ENCODE data around the gene CCDC177. TPM values are rescaled to one million over a fixed set of nuclear protein-coding genes. Genes with fewer than 3 reads are reported as not detected.

CCDC177 gene
- total RNA-seq, 1 experiment from 2014 or later, result not detected

- Histone ChIP-seq H3K79me2 (ENCODE audit: low read depth) (no peaks in the 10 kb centered on the region), H3K4me1 (replicated peaks; ENCODE audit: insufficient read depth) (peaks cover 7% of the 10 kb centered on the region; the same call in 1 of the 2 replicates), H3K9me3 (ENCODE audit: insufficient read depth, low read depth) (no peaks in the 10 kb centered on the region), H3K4me2 (no peak overlapping the region), H3F3A (ENCODE audit: insufficient read depth, low read depth) (peaks cover 6% of the 10 kb centered on the region; the same call in 1 of the 2 replicates), H2AFZ (no peak overlapping the region), H3K36me3 (ENCODE audit: low read depth) (no peaks in the 10 kb centered on the region), H3K27ac (no peak overlapping the region), H3K9me2 (ENCODE audit: insufficient read depth) (no peaks in the 10 kb centered on the region), H3K4me3 (no peak overlapping the region), H4K20me1 (ENCODE audit: insufficient read depth) (no peaks in the 10 kb centered on the region), H3K27me3 (ENCODE audit: insufficient read depth, low read depth) (peaks cover 42% of the 10 kb centered on the region)
- POLR2A ChIA-PET (ENCODE audit: unreplicated experiment), result no interaction called here
- intact Hi-C loops (cut with micrococcal nuclease; ENCODE audit: unreplicated experiment), result loop anchor here (5.0 kb wide), 1 partner anchor 99 kb away; no protein-coding TSS in a partner anchor
- TF ChIP-seq, protein P1, sequence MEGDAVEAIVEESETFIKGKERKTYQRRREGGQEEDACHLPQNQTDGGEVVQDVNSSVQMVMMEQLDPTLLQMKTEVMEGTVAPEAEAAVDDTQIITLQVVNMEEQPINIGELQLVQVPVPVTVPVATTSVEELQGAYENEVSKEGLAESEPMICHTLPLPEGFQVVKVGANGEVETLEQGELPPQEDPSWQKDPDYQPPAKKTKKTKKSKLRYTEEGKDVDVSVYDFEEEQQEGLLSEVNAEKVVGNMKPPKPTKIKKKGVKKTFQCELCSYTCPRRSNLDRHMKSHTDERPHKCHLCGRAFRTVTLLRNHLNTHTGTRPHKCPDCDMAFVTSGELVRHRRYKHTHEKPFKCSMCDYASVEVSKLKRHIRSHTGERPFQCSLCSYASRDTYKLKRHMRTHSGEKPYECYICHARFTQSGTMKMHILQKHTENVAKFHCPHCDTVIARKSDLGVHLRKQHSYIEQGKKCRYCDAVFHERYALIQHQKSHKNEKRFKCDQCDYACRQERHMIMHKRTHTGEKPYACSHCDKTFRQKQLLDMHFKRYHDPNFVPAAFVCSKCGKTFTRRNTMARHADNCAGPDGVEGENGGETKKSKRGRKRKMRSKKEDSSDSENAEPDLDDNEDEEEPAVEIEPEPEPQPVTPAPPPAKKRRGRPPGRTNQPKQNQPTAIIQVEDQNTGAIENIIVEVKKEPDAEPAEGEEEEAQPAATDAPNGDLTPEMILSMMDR (conservative IDR thresholded peaks at IDR 0.05), result no peak
- no peak for TF ChIP-seq EZH2 (IDR thresholded peaks at IDR 0.05; ENCODE audit: low read depth)
- CTCF ChIA-PET, result no interaction called here
- BruUV-seq (replicated peaks), result no TSS peak
- DNase-seq, result no peak
Measured at GRCh38 chr14:69571449-69572029, 3.1 kb downstream of the CCDC177 start.

- H3K27me3 ChIP-seq (ENCODE audit: insufficient read depth, low read depth), result peaks cover 48% of the 10 kb centered on the region
- POLR2A ChIA-PET (ENCODE audit: unreplicated experiment), result interaction anchor here (0.6 kb wide), 1 partner anchor 164 kb away, joined by 5 read pairs; no protein-coding TSS in a partner anchor
- DNase-seq, result no peak
- H2AFZ ChIP-seq, result no peak overlapping the region
- no peaks in the 10 kb centered on the region for H3K9me2 ChIP-seq (ENCODE audit: insufficient read depth)
- peaks cover 6% of the 10 kb centered on the region; the same call in 1 of the 2 replicates for H3F3A ChIP-seq (ENCODE audit: insufficient read depth, low read depth)
- no peaks in the 10 kb centered on the region for H3K9me3 ChIP-seq (ENCODE audit: insufficient read depth, low read depth)
- intact Hi-C loops (cut with micrococcal nuclease; ENCODE audit: unreplicated experiment), result loop anchor here (5.0 kb wide), 1 partner anchor 99 kb away; no protein-coding TSS in a partner anchor
- H3K36me3 ChIP-seq (ENCODE audit: low read depth), result no peaks in the 10 kb centered on the region
- BruUV-seq (replicated peaks), result no TSS peak
- TF ChIP-seq EZH2 (IDR thresholded peaks at IDR 0.05; ENCODE audit: low read depth), result no peak
- TF ChIP-seq, protein P1 (conservative IDR thresholded peaks at IDR 0.05), result no peak
- H3K27ac ChIP-seq, result no peak overlapping the region
- H4K20me1 ChIP-seq (ENCODE audit: insufficient read depth), result no peaks in the 10 kb centered on the region
- CTCF ChIA-PET, result no interaction called here
- no peaks in the 10 kb centered on the region for H3K79me2 ChIP-seq (ENCODE audit: low read depth)
- no peak overlapping the region for H3K4me3 ChIP-seq
- 0 out of 2 replicates have a peak, but pooled peaks cover under 1% of the 10 kb centered on the region for H3K4me1 ChIP-seq (replicated peaks; ENCODE audit: insufficient read depth)
- no peak overlapping the region for H3K4me2 ChIP-seq
Measured at GRCh38 chr14:69570836-69571330, 3.8 kb downstream of the CCDC177 start.

GRCh38 chr14:69569859-69570258, 4.8 kb downstream of the CCDC177 start:
- BruUV-seq (replicated peaks), result no TSS peak
- no peak for TF ChIP-seq EZH2 (IDR thresholded peaks at IDR 0.05; ENCODE audit: low read depth)
- TF ChIP-seq, protein P1 (conservative IDR thresholded peaks at IDR 0.05), result no peak
- Histone ChIP-seq H2AFZ (no peak overlapping the region), H3K9me3 (ENCODE audit: insufficient read depth, low read depth) (no peaks in the 10 kb centered on the region), H3K27me3 (ENCODE audit: insufficient read depth, low read depth) (peaks cover 58% of the 10 kb centered on the region), H3K36me3 (ENCODE audit: low read depth) (no peaks in the 10 kb centered on the region), H3K27ac (no peak overlapping the region), H3F3A (ENCODE audit: insufficient read depth, low read depth) (peaks cover 6% of the 10 kb centered on the region; the same call in 1 of the 2 replicates), H3K79me2 (ENCODE audit: low read depth) (no peaks in the 10 kb centered on the region), H3K4me1 (replicated peaks; ENCODE audit: insufficient read depth) (no peaks in the 10 kb centered on the region), H3K4me3 (no peak overlapping the region), H4K20me1 (ENCODE audit: insufficient read depth) (no peaks in the 10 kb centered on the region), H3K9me2 (ENCODE audit: insufficient read depth) (no peaks in the 10 kb centered on the region), H3K4me2 (no peak overlapping the region)
- CTCF ChIA-PET, result no interaction called here
- intact Hi-C loops (cut with micrococcal nuclease; ENCODE audit: unreplicated experiment), result loop anchor here (5.0 kb wide), 1 partner anchor 98 kb away; no protein-coding TSS in a partner anchor
- POLR2A ChIA-PET (ENCODE audit: unreplicated experiment), result no interaction called here
- DNase-seq, result no peak
